ENCODE measurements around the gene FAM216B.
"Not testable (repeated sequence)": the region's sequence is repeated elsewhere in the genome, so short reads cannot be mapped to it uniquely, and the experiment has no call there.

FAM216B gene

DNA sequence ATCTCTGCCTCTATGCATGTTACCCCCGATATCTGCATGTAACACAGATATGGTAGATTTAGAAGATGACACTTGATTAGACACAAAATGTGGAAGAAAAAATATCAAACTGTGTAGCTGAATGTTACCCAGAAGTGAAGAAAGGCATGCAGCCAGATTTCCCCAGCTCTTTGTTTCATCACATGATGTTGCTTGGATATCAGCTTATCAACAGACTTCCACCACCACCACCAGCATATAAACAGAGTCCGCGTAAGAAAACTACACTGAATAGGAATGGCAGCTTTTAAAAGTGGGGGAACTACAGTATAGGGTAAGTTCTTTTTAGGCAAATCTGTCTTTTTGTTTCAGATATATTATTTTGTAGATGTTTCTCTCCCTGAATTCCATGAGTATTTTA lies at the start of gene FAM216B:
TSS of gene FAM216B (plus strand) at position 233 of the 400 bp plus-strand sequence. CDS start 2,484 bp downstream, outside the sequence.
- no peak for DNase-seq

DNA sequence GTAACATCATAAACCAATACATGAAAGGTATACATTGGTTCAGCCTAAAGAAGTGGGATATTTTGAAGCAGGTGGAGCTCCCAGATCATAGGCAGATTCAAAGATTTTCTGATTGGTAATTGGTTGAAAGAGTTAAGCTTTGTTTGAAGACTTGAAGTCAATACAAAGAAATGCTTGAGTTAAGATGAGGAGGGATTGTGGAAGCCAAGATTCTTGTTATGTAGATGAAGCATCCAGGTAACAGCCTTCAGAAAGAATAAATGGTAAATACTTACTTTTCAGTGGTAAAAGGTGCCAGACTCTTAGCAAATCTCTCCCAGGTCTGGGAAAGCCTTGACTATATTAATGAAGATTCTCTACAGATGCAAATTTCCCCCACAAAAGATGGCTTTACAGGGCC lies 49.3 kb upstream of the FAM216B start:
- no peak for DNase-seq

- no peak for DNase-seq
These were observed 48.3 kb upstream of the FAM216B start for GRCh38 chr13:42733046-42733445.

GRCh38 chr13:42735010-42735409 lies 46.4 kb upstream of the FAM216B start:
- no peak for DNase-seq

DNA sequence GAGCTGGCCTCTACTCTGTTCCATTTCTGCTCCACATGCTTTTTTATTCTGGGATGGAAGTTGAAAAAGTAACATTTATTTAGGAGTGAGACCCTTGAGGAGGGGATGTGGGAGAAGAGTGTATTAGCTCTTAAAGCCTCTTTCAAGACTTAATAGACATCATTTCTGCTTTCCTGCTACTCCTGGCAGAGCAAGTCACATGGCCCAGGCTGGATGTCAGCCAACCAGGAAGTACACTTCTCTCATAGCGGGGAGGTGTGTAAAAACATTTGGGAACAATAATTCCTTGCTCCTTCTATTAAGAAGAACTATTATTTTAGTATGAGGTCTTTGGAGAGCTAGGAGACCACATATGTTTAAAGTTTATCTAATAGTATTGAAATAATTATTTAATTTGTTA lies 40.6 kb upstream of the FAM216B start:
- DNase-seq, result no peak

DNA sequence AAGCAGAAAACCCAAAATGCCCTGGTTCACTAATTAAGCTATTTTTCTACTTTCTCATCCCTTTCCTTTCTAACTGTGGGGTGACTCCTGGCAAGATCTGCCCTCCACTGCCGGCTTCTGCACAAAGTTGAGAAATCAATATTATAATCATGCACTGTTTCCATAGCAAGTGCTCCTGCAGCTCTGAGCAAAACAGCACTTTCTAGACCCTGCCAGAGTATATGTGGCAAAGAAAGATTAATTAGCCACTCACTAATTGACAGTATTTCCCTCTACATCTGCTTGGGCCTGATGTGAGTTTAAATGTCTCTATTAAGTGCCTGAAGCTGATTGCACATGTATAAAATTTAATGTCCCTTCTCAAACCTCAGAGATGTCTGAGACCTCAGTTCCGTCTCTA lies 39.5 kb upstream of the FAM216B start:
- no peak for DNase-seq

DNA sequence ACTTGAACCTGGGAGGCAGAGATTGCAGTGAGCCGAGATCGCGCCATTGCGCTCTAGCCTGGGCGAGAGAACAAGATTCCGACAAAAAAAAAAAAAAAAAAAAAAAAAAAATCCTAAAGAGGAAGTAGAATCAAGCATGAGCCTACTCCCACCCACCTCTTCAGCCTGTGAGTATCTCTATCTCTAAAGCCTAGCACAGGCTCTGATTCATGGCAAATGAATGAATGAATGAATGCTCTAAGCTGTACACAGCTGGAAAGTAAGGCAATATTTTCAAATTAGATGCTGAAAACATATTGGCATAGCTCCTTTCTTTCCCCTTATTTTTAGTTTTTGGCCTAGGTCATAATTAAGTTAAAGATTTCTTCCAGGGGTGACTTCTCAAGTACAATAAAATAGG lies 35.7 kb upstream of the FAM216B start:
- no peak for DNase-seq

- DNase-seq, result no peak
These were observed 34.5 kb upstream of the FAM216B start for GRCh38 chr13:42746866-42747265.

DNA sequence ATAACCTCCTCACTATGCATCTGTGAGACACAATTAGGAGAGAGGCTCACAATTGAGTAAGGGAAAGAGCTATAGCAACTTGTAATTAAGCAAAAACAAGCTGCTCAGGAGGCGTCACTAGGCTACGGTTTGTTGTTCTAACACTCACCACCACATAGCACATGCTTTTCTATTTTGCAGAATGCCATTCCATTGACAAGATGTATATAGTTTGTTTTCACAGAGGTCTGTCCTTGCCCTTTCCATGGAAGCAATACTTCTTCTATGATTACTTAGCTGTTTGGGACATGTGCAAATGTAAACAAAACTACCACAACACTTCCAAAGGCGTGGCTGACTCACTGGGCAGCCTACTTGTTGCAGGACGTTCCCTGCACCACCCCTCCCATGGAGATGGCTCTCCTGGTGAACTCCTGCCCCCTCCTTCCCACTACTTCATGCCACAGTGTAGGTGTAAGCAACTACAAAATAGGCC lies 33.9 kb upstream of the FAM216B start:
- DNase-seq, result no peak

- DNase-seq, result no peak
These were observed 30.6 kb upstream of the FAM216B start for GRCh38 chr13:42750794-42751193.

DNA sequence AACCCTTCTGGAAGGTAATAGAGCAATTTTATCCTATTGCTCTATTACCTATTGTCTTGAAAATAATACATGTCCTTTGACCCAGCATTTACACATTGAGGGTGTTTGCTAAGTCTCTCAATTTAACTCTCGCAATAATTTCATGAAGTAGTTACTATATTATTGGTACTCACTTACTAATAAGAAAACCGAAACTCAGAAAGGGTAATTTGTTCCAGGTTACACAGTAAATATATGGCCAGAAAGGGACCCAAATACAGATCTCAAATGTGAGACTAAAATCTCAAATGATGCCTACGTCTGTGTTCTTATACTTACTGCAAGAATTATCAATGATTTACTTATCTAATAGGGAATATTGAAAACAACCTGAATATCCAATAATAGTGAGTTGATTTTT lies 29.7 kb upstream of the FAM216B start:
- no peak for DNase-seq

DNA sequence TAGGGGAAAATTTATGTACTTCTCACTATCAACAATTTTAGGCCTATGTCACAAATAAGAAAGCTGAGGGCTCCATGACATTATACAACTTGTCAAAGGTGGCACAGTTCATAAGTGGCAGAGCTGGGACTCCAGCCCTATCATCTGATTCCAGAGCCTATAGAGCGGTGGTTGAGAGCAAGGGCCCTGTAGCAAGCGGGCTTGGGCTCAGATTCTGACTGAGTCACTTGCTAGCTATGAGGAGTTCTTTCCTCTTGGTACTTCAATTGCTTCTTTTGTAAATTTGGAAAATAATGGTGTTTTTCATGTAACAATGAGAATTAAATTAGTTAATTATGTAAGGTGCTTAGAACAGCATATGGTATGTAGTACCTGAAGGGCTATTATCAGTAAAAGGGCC lies 28.7 kb upstream of the FAM216B start:
- no peak for DNase-seq

- DNase-seq, result no peak
These were observed 27.7 kb upstream of the FAM216B start for GRCh38 chr13:42753697-42754096.

DNA sequence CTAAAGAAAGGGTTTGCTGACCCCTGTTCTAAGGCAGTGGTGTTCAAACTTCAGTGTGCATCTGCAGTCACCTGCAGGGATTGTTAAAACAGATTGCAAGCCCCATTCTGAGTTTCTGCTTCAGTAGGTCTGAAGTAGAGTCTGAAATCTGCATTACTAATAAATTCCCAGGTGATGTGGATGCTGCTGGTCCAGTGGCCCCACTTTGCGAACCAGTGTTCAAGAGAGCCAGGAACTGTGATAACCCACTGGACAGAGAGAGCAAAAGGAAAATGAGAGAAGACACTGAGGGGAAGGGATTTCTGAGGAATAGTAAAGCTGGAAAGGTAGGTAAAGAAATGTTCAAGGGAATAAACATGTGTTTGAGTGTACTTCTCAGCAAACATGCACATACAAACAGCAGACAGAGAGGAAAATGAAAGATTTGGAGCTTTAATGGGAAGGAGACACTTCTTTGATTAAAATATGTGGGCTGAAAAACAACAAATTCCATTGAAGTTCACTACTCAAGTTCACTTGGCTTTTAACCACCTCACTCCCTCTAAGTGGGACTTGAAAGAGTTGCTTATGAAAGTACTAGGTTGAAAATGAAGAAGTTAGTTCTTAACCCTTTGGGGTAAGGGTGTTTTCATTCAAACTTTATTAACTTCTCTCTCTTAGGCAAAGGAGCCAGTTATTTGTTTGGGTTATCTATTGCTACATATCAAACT lies 26.4 kb upstream of the FAM216B start:
- no peak for DNase-seq

GRCh38 chr13:42757678-42758420 lies 23.5 kb upstream of the FAM216B start:
- no peak for DNase-seq

DNA sequence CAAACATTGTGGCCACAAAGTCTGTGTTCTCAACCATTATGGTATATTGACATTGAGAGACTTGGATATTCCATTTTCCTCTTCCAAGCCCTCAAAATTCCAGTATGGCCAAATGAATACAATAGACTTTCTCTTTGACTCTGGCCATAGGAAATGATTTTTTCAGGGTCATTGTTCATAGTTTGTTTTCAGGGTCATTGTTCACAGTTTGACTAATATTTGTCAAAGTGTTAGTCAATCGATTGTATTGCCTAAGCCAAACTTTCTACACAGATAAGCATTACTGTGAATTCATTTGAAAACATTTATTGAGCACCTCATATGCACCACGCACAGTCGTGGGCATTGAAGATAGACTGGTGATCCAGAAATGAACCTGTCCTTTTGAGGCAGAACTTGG lies 22.9 kb upstream of the FAM216B start:
- no peak for DNase-seq

DNA sequence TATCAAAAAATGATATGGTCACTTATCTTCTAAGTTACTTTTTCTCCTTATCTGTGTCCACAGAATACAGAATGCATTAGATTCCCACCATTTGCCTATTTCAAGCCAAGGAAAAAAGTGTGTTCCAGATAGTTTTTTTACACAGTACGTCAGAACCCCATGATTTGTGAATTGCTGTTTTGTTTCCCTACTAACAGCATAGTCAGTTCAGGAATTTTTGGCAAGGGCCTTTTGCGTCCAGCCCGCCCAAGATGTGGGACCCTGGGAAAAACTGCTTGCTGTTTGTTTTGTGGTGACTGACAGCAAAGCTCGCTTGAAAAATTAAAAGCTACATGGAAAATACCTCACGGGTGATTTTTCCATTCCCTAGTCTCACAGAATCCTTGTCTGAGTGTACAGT lies 20.4 kb upstream of the FAM216B start:
- no peak for DNase-seq

DNA sequence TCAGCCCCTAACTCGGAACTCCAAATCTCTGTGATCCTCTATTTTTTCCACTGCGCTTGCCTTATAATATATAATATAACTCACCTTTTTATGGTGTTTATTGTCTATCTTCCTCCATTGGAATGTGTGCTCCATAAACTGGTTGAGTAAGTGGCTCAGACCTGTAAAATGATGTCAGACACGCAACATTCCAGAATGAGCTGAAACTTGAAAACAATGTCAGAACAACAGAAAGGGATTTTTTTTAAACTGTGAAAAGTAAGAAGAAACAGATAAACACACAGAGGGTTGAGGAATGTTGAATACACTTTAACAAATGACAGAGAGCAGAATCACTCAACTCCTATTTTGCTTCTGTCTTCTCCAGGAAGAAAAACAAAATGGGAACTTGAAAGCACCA lies 19.1 kb upstream of the FAM216B start:
- DNase-seq, result no peak

- no peak for DNase-seq
These were observed 18.5 kb upstream of the FAM216B start for GRCh38 chr13:42762917-42763316.

DNA sequence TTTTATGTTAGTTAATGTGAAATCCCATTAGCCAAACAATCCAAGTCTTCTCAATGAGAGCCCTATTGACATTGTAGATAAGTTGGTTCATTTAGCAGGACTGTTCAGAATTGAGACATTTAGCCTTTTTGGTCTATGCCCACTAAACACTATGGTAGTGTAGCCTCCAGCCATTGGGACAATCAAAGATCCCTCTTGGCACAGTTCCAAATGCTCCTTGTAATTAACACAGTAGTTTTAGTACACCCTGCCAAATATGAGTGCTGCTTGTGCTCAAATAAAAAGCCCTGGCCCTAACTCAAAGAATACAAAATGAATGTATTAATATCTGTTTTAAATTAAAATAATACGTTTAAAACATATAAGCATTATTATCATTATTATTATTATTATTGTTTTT lies 15.4 kb upstream of the FAM216B start:
- no peak for DNase-seq

- no peak for DNase-seq
These were observed 11.7 kb upstream of the FAM216B start for GRCh38 chr13:42769650-42770049.

- DNase-seq, result not testable (repeated sequence)
These were observed 4.8 kb upstream of the FAM216B start for GRCh38 chr13:42776558-42776957.

DNA sequence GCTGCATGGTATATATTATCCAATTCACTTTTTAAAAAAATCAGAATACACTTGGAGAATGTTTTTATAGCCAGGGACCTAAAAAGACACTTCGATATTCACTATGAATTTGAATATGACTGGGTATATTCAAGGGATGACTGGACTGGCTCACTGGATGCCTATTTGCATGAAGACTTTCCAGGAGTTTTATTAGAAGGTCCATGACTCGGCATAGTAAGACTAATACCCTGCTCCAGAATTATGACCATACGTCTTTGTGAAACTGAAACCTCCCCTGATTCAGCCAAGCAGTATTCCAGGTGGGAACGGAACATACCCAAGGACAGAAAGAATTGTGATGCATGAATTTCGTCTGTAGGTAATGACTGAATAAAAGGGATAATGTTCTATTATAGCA lies 3.9 kb upstream of the FAM216B start:
- no peak for DNase-seq

DNA sequence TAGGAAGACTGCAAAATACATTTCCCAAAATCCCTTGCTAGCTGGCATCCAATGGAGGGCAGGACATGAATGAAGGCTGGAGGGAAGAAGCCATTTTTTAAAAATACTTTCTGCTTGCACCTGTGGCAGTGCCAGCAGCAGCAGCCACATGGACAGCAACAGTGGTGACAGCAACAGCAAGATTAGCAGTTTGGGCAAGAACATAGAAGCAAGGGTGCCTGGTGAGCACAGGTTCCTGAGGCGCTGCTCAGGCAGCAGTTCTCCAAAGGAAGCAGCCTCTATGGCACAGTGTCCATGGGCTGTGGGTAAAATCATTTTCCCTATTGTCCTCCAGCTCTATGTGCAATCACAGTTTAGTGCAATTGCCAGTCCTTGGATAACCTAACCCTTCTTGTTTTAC lies 1.3 kb upstream of the FAM216B start:
- DNase-seq, result no peak

- no peak for DNase-seq
These were observed 5.3 kb downstream of the FAM216B start for GRCh38 chr13:42786715-42787114.

All from stimulated activated CD4-positive, alpha-beta T cell treated with anti-CD3 and anti-CD28 coated beads, Interleukin-2, amount 100 ng/mL, for 48 hours (primary cell).